OCI-LY3 (cell line): ENCODE measurements around the gene TMEM169.

ENCODE experiments used
- EZH2phosphoT487 ChIP-seq: fragments of 200-600 bp; shearing (Covaris generic); IDR thresholded peaks from 2 replicates; pipeline ENCODE4 v1.6.1; 2018; ENCODE audit warnings: antibody characterized with exemption, mixed run types, low read depth
- TF ChIP-seq, protein P1 (sequence below): fragments of 200-600, 300-600 bp; sonication (generic); IDR thresholded peaks from 2 replicates; pipeline ENCODE4 v1.5.1; 2014; ENCODE audit warnings: antibody characterized with exemption, low read length, low read depth

DNA sequence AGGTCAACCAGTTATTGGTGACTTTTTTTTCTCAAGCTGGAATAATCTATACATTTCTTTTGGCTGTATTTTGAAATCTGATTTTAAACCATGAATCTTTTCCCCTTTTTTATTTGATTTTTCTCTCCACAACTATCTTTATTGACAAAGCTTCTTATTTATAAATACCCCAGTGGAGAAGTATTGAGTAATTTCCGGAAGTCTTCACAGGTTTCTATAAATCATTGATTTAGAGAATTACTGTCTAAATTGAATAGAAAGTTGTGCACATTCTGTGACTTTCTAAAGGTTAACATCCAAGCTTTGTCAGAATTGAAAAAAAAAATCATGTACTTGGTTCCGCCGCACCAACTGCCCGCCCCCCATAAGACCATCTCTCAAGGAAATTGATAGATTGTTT is 67.3 kb downstream of the TMEM169 start:
- TF ChIP-seq, protein P1, sequence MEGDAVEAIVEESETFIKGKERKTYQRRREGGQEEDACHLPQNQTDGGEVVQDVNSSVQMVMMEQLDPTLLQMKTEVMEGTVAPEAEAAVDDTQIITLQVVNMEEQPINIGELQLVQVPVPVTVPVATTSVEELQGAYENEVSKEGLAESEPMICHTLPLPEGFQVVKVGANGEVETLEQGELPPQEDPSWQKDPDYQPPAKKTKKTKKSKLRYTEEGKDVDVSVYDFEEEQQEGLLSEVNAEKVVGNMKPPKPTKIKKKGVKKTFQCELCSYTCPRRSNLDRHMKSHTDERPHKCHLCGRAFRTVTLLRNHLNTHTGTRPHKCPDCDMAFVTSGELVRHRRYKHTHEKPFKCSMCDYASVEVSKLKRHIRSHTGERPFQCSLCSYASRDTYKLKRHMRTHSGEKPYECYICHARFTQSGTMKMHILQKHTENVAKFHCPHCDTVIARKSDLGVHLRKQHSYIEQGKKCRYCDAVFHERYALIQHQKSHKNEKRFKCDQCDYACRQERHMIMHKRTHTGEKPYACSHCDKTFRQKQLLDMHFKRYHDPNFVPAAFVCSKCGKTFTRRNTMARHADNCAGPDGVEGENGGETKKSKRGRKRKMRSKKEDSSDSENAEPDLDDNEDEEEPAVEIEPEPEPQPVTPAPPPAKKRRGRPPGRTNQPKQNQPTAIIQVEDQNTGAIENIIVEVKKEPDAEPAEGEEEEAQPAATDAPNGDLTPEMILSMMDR, result no peak
- no peak for TF ChIP-seq EZH2phosphoT487
